Measurements from ENCODE around the gene GNG3. TPM values are rescaled to one million over a fixed set of nuclear protein-coding genes. Genes with fewer than 3 reads are reported as not detected.

Gene GNG3
- 0.13 TPM in 1 of 2 replicates, not detected in the other for total RNA-seq

GRCh38 chr11:62707277-62707861, at the start of gene GNG3, which contains the start of gene BSCL2:
Gene GNG3, plus strand, starts transcription at chr11:62707676. Its CDS starts 620 bp downstream, at chr11:62708296.
Gene BSCL2, minus strand, starts transcription at chr11:62707424. Its CDS starts 229 bp downstream, at chr11:62707195.

GRCh38 chr11:62665075-62665598, 42.3 kb upstream of the GNG3 start, which contains the start of the genes C11orf98 and CSKMT:
Gene C11orf98, minus strand, starts transcription at chr11:62665210. Its CDS starts 41 bp downstream, at chr11:62665169.
Gene CSKMT, plus strand, starts transcription at chr11:62665312. Its CDS starts 568 bp downstream, at chr11:62665880.

GRCh38 chr11:62671608-62672389, 35.7 kb upstream of the GNG3 start, which contains the start of the genes LBHD1 and UQCC3:
Gene LBHD1, minus strand, starts transcription at chr11:62672267. Its CDS starts 2,236 bp downstream, at chr11:62670031.
Gene UQCC3, plus strand, starts transcription at chr11:62671673. Its CDS starts 73 bp downstream, at chr11:62671746.

GRCh38 chr11:62678770-62679696, 28.4 kb upstream of the GNG3 start, which contains the start of gene UBXN1:
Gene UBXN1, minus strand, starts transcription at chr11:62679073. Its CDS starts 150 bp downstream, at chr11:62678923.

GRCh38 chr11:62689421-62690183, 17.9 kb upstream of the GNG3 start, which contains the start of gene LRRN4CL:
Gene LRRN4CL, minus strand, starts transcription at chr11:62689530. Its CDS starts 1,022 bp downstream, at chr11:62688508.

GRCh38 chr11:62727165-62727871, 19.8 kb downstream of the GNG3 start, which contains the start of gene HNRNPUL2:
Gene HNRNPUL2, minus strand, starts transcription at chr11:62727457. Its CDS starts 301 bp downstream, at chr11:62727156.

GRCh38 chr11:62728171-62728988, 20.9 kb downstream of the GNG3 start, which contains the start of gene TTC9C:
Gene TTC9C, plus strand, starts transcription at chr11:62728486. Its CDS starts 363 bp downstream, at chr11:62728849.

GRCh38 chr11:62753736-62754603, 46.5 kb downstream of the GNG3 start, which contains the start of gene ZBTB3:
Gene ZBTB3, minus strand, starts transcription at chr11:62754160. Its CDS starts 496 bp downstream, at chr11:62753664.

Other genes with a start within 250 kb of the GNG3 start
- gene AHNAK, start 160.9 kb upstream of the GNG3 start, total RNA-seq = 498 and 644 TPM in 2 replicates
- 1,318 and 1,351 TPM in 2 replicates for gene EEF1G, start 133.8 kb upstream of the GNG3 start, total RNA-seq
- 8.7 and 9.2 TPM in 2 replicates for gene TUT1, start 116.2 kb upstream of the GNG3 start, total RNA-seq
- gene MTA2, start 105.8 kb upstream of the GNG3 start, total RNA-seq = 70.8 and 86.8 TPM in 2 replicates
- gene EML3, start 94.9 kb upstream of the GNG3 start, total RNA-seq = 23.8 and 38.6 TPM in 2 replicates
- 3.1 and 5.8 TPM in 2 replicates for gene ROM1, start 94.4 kb upstream of the GNG3 start, total RNA-seq
- 48.9 and 82.7 TPM in 2 replicates for gene B3GAT3, start 85.7 kb upstream of the GNG3 start, total RNA-seq
- 612 and 660 TPM in 2 replicates for gene GANAB, start 61.1 kb upstream of the GNG3 start, total RNA-seq
- gene INTS5, start 54.4 kb upstream of the GNG3 start, total RNA-seq = 24.5 and 26.9 TPM in 2 replicates
- 13.4 and 18.3 TPM in 2 replicates for gene C11orf98, start 42.5 kb upstream of the GNG3 start, total RNA-seq
- gene CSKMT, start 42.4 kb upstream of the GNG3 start, total RNA-seq = 4.2 and 4.5 TPM in 2 replicates
- gene UQCC3, start 36.0 kb upstream of the GNG3 start, total RNA-seq = 6.6 and 7.5 TPM in 2 replicates
- gene LBHD1, start 35.4 kb upstream of the GNG3 start, total RNA-seq = 3.0 and 3.9 TPM in 2 replicates
- 80.9 and 85.2 TPM in 2 replicates for gene UBXN1, start 28.6 kb upstream of the GNG3 start, total RNA-seq
- 3.3 and 4.9 TPM in 2 replicates for gene LRRN4CL, start 18.1 kb upstream of the GNG3 start, total RNA-seq
- 54.8 and 59.1 TPM in 2 replicates for gene BSCL2, start 252 bp upstream of the GNG3 start, total RNA-seq
- 13.3 and 15.4 TPM in 2 replicates for gene HNRNPUL2, start 19.8 kb downstream of the GNG3 start, total RNA-seq
- gene TTC9C, start 20.8 kb downstream of the GNG3 start, total RNA-seq = 27.5 and 28.9 TPM in 2 replicates
- gene ZBTB3, start 46.5 kb downstream of the GNG3 start, total RNA-seq = 10.3 and 11.7 TPM in 2 replicates
- 51.6 and 51.7 TPM in 2 replicates for gene POLR2G, start 53.9 kb downstream of the GNG3 start, total RNA-seq
- 19.3 and 27.2 TPM in 2 replicates for gene TAF6L, start 63.7 kb downstream of the GNG3 start, total RNA-seq
- gene TMEM179B, start 79.7 kb downstream of the GNG3 start, total RNA-seq = 48.9 and 50.0 TPM in 2 replicates
- 13.3 and 16.2 TPM in 2 replicates for gene TMEM223, start 84.3 kb downstream of the GNG3 start, total RNA-seq
- 26.1 and 39.4 TPM in 2 replicates for gene NXF1, start 97.8 kb downstream of the GNG3 start, total RNA-seq
- gene STX5, start 124.4 kb downstream of the GNG3 start, total RNA-seq = 35.5 and 44.3 TPM in 2 replicates
- gene TEX54, start 125.2 kb downstream of the GNG3 start, total RNA-seq = not detected in 2 replicates
- gene WDR74, start 131.9 kb downstream of the GNG3 start, total RNA-seq = 25.4 and 46.1 TPM in 2 replicates
- 104 and 190 TPM in 2 replicates for gene SLC3A2, start 173.2 kb downstream of the GNG3 start, total RNA-seq
- gene CHRM1, start 213.7 kb downstream of the GNG3 start, total RNA-seq = not detected in 2 replicates

Data from smooth muscle cell of the pulmonary artery (primary cell).